GM13977 (cell line): Measurements from ENCODE around the gene NFE2L3.
"Not testable (repeated sequence)": the region's sequence is repeated elsewhere in the genome, so short reads cannot be mapped to it uniquely, and the experiment has no call there.

Source experiments
- DNase-seq: peaks from one replicate; pipeline ENCODE4 v3.0.0; 2012; ENCODE audit warnings: low spot score
- CTCF ChIP-seq: IDR thresholded peaks from 2 replicates; pipeline ENCODE4 v1.5.1; 2012; ENCODE audit warnings: mild to moderate bottlenecking, control low read depth; ENCODE audit not compliant: insufficient read depth; ENCODE audit errors: extremely low read depth, missing control alignments
- in situ Hi-C: fragments of 300-500 bp; cut with MboI; formaldehyde crosslinking; loops from one replicate; pipeline ENCODE4 v1.12.0; 2022; ENCODE audit warnings: low sequenced_read_pairs, low pct_unique_long_range_greater_than_20kb, mixed read lengths, inconsistent platforms; ENCODE audit not compliant: unreplicated experiment

The NFE2L3 gene

DNA sequence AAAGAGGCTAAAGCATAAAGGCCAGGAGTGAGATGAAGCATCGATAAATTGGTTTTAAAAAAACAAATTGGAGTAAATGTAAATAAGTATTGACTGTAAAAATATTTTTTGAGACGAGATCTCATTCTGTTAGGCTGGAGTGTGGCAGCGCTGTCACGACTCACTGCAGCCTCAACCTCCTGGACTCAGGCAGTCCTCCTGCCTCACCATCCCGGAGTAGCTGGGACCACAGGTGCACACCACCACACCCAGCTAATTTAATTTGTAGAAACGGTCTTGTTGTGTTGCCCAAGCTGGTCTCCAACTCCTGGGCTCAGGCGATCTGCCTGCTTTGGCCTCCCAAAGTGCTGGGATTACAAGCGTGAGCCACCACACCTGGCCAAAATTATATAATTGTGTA, 30.7 kb downstream of the NFE2L3 start:
- TF ChIP-seq CTCF = no peak
- no peak for DNase-seq
- in situ Hi-C loops = loop anchor here (25.0 kb wide), 1 partner anchor 295 kb away; no protein-coding TSS in a partner anchor

DNA sequence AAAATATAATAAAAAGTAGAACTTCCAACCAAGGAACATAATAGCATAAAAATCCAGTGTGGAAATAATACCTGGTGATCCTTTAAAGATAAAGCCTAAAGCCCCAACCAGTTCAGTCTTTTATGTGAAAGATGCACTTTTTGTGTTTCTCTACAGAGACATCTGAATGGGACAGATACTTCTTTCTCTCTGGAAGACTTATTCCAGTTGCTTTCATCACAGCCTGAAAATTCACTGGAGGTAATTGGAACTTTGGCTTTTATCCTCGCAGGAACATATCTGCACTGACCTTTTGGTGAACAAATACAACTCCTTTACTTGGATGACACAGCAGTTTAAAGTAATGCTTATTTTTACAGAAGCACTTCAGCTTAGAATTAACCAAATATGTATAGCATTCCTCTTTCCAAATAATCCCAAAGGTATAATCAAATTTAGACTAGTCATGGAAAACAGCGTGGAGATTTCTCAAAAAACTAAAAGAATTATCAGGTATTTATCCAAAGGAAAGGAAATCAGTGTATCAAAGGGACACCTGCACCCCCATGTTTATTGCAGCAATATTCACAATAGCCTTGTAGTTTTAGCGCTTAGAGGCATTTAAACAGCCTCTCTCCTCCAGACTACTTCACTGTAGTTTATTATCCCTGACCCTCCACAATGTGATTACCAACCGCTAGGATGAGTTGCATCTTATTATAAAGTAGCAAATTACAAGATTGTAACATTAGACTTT, 31.7 kb downstream of the NFE2L3 start:
- no peak for DNase-seq
- in situ Hi-C loops = loop anchor here (25.0 kb wide), 1 partner anchor 296 kb away; no protein-coding TSS in a partner anchor
- no peak for TF ChIP-seq CTCF

DNA sequence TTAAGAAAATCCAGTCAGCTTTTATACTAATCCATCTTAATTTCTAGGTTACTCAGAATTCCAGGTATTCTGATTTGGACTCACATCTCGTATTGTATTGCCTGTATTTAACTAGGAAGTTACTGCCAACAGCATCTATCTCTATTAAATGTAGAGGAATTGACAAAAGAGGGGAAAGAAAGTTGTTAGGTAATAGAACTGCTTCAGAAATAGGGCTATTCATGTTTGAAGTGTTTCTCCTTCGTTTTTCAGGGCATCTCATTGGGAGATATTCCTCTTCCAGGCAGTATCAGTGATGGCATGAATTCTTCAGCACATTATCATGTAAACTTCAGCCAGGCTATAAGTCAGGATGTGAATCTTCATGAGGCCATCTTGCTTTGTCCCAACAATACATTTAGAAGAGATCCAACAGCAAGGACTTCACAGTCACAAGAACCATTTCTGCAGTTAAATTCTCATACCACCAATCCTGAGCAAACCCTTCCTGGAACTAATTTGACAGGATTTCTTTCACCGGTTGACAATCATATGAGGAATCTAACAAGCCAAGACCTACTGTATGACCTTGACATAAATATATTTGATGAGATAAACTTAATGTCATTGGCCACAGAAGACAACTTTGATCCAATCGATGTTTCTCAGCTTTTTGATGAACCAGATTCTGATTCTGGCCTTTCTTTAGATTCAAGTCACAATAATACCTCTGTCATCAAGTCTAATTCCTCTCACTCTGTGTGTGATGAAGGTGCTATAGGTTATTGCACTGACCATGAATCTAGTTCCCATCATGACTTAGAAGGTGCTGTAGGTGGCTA, 32.5 kb downstream of the NFE2L3 start:
- in situ Hi-C loops = loop anchor here (25.0 kb wide), 1 partner anchor 297 kb away; no protein-coding TSS in a partner anchor
- not testable (repeated sequence) for DNase-seq

- TF ChIP-seq CTCF = no peak
- DNase-seq = no peak
- in situ Hi-C loops = loop anchor here (25.0 kb wide), 1 partner anchor 298 kb away; no protein-coding TSS in a partner anchor
Measured at GRCh38 chr7:26185131-26185843, 33.3 kb downstream of the NFE2L3 start.

- DNase-seq = no peak
- TF ChIP-seq CTCF = no peak
- in situ Hi-C loops = loop anchor here (25.0 kb wide), 1 partner anchor 299 kb away; no protein-coding TSS in a partner anchor
Measured at GRCh38 chr7:26185844-26186180, 33.8 kb downstream of the NFE2L3 start.

- DNase-seq = no peak
- TF ChIP-seq CTCF = no peak
- in situ Hi-C loops = loop anchor here (25.0 kb wide), 1 partner anchor 299 kb away; no protein-coding TSS in a partner anchor
Measured at GRCh38 chr7:26186364-26187311, 34.6 kb downstream of the NFE2L3 start.
